T1000 (cell line): Measurements from ENCODE around the gene MID1.
"Not testable (repeated sequence)": the region's sequence is repeated elsewhere in the genome, so short reads cannot be mapped to it uniquely, and the experiment has no call there.

Experiments used
- DNase-seq: peaks from one replicate; lab custom pipeline; 2025; ENCODE audit warnings: mixed read lengths; lab: John Stamatoyannopoulos, UW

MID1 gene

GRCh38 chrX:10617186-10617998 is 3.0 kb downstream of the MID1 start:
- no peak for DNase-seq

GRCh38 chrX:10615931-10616774 is 4.2 kb downstream of the MID1 start:
- peak; percentile 2 for DNase-seq

- DNase-seq: no peak
Observed at GRCh38 chrX:10612215-10612614, 8.2 kb downstream of the MID1 start.

- no peak for DNase-seq
Observed at GRCh38 chrX:10611441-10612090, 8.8 kb downstream of the MID1 start.

GRCh38 chrX:10608099-10608498 is 12.3 kb downstream of the MID1 start:
- DNase-seq: no peak

DNA sequence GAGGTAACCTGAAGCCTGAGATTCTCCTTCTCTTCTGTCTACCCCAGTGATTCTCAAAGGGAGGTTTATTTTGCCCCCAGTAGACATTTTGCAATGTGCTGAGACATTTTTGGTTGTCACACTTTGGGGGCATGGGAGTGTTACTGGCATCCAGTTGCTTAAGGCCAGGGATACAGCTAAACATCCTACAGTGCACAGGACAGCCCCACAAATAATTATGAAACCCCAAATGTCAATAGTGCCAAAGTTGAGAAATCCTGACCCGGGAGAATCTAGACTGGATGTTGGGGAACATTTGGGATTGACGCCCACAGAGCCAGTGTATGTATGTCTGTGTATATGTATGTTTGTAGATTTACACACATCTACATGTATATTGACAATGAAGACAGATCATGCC is 13.2 kb downstream of the MID1 start:
- DNase-seq: no peak

GRCh38 chrX:10603612-10604011 is 16.8 kb downstream of the MID1 start:
- no peak for DNase-seq

DNA sequence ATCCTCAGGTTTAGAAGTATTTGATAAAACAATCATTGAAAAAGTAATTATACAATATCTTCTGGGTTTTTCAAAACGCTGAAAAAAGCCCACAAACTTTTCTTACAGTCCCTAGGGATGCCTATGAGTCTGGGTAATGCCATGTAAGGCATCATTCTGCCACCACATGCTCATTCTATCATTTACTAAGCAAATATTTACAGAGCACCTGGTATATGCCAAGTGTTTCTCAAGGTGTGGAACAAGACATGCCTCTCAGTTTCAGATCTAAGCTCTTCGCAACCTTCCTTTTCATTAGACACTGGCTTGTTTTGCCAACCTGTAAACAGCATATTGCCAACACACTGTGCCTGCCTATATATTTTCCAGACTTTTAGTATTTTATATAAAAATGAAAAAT is 17.7 kb downstream of the MID1 start:
- DNase-seq: no peak

DNA sequence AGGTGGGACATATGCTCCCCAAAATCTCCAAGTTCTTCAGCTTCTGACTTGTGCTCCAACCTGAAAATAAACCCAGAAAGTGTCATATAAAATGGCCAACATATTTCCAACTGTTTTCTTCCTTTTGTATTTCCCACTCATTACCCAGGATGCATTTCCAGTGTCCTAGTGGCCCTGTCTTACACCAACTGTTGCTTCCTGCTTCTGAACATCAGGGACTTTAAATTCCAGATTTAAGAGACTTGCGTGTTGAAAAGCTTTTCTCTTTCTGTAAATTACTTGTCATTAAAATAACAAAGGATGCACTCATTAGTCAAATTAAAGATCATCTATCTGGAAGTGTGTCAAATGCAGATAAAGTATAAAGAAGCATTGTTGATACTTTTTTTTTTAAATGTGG is 19.9 kb downstream of the MID1 start:
- no peak for DNase-seq

- DNase-seq: no peak
Observed at GRCh38 chrX:10598540-10598939, 21.8 kb downstream of the MID1 start.

DNA sequence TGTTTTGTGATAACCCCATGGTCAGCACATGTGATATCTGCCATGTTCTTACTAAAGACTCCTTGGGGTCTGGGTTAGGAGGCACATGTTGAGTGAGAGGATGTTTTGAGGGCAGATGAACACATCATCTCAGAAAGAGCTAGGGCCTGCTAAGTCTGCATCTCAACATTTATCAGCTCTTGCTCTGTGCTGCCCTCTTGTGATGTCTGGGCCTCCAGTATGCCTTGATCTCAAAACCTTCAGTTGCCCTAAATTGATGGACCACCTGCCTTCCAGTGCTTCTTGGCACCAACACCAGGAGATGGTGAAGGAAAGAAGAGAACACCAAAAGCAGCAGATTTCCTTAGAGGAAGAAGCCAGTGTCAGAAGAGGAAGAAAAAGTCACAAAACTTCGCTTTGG is 22.5 kb downstream of the MID1 start:
- no peak for DNase-seq

DNA sequence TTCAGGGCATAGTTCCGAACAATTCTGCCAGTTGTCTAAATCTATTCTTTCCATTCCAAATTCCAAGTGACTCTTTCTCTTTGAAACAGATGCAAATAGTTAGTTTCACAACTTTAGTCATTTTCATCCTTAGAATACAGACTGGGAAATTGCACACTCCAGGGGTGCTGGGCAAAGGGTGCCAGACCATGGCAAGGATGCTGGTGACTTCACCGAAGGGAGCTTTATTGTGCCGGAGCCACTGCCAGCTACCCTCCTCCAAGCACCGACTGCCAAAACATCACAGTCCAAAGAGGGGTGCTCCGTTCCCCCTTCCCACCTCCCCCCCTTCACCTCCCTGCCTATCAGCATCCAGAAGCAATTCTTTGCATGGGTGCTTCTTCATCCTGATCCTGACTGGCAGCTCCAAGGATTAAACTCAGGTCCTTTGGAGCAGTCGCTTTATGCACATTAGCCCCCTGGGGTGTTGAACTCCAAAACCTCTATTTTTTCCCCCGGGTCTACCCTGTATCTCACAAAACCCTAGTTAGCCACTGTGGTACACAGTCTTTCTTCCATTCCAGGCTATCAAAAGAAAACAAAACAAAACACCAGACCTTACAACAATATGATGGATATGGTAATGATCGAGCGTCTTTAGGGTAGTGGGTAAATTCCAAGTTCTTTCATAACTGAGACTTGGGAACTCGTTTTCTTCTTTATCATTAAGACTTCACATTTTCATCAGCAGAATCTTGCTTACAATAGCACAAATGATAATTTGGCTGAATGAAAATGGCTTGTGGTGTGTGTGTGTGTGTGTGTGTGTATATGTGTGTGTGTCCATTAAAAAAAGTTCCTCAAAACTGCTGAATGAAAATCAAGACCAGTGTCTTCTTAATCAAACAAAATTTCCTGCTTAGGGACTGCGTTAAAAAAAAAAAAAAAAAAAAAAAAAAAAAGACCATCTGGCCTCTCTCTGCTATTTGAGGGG is 28.7 kb downstream of the MID1 start:
- DNase-seq: no peak

- DNase-seq: not testable (repeated sequence)
Observed at GRCh38 chrX:10589787-10590186, 30.6 kb downstream of the MID1 start.

DNA sequence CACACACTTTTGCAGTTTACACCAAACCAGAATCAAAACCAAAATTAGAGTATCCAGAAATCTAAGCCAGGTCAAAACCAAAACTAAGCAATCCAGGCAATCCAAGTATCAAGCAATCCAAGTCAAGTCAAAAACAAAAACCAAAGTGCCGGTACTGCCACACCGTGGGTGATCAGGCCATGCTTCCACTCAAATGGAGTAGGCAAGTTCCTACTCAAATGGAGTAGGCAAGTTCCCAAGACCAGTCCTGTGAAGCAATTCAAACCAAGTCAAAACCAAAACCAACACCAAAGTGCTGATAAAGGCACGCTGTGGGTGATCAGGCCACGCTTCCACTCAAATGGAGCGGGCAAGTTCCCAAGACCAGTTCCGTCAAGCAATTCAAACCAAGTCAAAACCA is 31.3 kb downstream of the MID1 start:
- no peak for DNase-seq

DNA sequence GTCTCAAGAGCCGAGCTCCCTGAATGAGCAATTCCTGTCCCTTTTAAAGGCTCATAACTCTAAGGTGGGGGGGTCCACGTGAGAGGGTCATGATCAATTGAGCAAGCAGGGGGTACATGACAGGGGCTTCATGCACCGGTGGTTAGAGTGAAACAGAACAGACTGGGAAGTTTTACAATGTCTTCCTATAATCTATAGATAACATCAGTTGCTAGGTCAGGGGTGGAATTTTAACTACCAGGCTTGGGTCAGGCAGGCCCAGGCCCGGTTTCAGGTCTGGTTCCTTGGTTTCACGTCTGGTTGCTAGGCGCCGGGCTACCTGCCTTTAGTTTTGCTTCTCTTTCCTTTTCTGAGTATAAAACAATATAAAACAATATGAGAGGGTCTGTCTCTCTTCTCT is 35.5 kb downstream of the MID1 start:
- not testable (repeated sequence) for DNase-seq

DNA sequence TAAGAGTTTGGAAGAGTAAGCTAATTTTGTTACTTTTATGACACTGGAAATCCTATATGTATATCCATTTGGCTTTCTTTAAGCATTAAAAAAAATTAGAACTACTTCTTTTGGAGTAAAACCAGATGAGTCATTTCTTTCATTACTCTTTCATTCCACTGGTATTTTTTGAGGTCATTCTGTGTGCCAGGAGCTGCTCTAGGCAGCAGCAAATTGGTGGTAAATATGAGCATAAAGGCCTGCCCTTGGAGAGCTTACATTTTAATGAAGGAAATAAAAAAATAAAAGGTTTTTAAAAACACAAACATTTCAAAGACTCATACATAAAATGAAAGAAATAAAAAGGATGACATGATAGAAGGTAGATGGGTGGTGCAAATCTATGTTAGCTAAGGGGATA is 37.4 kb downstream of the MID1 start:
- DNase-seq: no peak

GRCh38 chrX:10582215-10582733 is 38.1 kb downstream of the MID1 start:
- no peak for DNase-seq

DNA sequence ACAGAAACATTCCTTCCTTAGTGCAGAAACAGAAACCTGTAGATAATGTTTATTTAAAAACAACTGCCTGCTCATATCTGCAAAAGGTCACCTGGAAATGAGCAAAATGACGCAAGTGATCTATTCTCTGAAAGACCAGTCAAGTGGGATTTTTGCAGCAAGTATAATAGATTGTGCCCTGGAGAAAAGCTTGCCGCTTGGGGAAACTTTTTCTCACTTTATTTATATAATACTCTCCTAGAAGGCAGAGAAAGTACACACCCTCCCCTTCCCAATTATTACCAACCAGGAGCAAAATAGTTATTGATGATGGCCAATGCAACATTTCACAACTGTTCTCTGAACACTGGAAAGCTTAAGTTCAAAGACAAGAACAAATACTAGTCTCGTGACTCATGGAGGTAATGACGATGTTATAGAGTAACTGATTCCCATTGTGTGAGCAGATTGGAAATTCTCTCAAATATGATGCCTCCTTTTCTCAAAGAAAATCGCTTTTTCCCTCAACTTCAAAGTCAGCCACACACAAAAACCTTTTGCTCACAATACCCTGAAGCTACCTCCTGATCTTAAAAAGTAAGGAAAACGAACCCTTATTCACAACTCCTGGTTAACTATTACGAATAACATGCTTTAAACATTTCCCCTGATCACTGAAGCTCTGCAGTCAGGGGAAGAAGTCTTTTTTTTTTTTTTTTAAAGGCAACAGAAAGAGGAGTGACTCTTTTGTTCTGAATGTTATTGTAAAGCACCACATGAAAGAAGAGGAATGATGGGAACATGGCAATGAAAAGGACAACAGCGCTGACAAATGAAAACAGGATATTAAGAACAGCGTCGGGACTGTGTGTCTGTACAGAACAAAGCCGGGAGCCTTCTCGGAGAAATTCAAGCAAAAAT is 41.0 kb downstream of the MID1 start:
- no peak for DNase-seq

GRCh38 chrX:10578527-10578926 is 41.9 kb downstream of the MID1 start:
- no peak for DNase-seq

DNA sequence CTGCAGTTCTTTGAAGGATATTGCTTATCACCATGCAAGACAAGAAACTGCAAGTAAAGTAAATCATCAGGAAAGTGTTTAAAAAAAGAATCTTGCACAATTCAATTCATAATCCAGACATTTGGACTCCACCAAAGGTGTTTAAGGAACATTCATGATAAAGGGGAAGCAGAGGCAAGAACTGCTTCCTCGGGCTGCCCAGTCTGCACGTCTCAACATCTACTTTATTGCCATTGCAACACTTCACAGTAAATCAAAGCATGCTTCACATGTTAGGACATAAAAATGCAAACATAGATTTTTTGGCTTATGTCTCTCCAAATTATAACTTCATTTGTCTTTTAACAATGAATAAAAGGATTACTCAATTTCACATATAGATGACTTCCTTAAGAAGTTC is 42.5 kb downstream of the MID1 start:
- no peak for DNase-seq
